Cerebellar nuclear complex (tissue), 1 donor: ENCODE measurements around the gene LENEP.

ENCODE experiments used
- DNase-seq, 2 experiments: peaks; one replicate each; lab custom pipeline; 2025; lab: John Stamatoyannopoulos, UW

The LENEP gene

DNA sequence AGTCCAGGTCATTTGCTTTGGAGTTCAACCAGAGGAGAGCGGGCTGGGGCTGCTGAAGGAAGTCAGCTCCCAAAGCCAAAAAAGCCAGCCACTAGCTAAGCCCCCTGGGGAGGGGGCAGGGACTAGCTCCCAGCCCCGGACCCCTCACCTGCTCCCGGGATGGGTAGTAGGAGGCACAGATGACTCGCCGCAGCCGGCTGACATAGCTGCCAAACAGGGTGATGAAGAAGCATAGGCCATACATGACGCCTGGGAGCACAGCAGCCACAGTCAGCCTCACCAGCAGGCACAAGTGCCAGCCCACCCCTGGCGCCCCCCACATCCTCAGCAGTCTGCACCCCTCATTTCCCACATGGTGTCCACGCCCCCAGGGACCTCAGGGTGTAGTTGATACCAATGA lies 32.8 kb downstream of the LENEP start:
- DNase-seq = no peak

DNA sequence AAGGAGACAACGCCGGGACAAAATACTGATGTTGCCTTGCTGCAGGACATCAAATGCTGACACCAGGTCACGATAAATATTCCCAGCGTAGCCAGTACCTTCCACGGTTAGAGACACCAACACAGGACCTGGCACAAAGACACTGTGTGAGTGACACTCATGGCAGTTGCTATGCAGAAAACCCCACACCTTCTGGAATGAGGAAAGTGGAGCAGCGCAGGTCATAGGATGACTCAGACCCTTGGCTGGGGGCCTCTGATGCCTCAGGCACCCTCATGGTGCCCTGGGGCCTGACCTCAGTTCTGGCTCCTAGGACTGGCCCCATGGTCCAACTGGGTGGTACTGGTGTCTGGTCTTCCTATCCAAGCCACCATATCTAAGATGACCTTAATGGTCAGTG lies 33.2 kb downstream of the LENEP start:
- no peak for DNase-seq

DNA sequence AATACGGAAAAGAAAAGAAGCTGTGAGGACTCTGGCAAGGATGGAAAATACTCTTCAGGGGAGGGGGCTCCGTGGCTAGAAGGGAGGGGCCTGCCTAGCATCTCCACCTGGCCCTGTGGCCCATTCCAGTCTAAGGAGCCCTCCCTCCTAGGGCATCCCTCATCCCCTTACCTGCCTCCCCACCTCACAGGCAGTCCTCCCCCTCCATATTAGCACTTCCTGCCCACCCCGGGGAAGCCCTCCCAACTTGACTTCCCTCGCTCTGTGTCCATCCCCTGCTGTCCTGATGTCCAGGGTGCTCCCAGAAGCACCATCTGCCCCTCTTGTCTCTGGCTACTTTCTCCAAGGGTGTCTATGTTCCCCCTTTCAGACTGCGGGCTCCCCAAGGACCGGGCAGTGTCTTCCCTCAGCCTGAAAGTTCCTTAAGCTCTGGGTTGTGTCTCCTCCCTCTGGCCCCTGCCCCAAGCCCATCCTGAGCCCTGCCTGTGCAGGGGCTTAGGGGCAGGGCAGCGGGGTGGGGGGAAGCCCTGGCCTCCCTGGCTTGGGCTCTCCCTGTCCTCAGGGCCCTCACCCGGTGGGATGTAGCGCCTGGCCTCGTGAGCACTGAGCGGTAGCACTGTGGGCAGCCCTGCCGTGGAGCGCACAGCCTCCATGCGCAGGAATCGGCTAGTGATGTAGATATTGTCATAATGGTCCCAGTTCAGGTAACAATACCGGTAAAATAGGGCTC lies 36.3 kb downstream of the LENEP start:
- no peak for DNase-seq

DNA sequence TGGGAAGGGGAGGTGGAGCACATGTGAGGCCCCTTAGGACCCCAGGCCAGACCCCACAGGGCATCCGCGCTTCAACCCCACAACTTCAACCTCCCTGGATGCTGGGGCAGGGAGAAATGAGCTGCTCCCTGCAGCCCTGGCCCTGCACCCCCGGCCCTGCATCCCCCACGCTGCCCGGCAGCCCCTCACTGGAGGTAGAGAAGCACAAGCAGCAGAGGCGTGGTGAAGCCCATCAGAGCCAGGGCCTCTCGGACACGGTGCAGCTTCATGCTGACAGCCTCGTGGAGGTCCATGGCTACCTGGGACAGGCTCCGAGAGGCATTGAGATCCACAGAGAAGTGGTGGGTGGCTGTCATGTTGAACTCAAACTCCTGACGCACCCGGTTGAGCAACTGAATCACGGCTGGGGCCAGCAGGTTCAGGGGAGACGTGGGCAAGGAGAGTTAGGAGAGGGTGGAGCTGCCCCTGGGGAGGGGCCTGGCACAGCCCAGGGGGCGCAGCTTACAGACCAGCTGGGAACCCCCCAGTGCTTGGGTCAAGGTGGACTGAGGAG lies 36.9 kb downstream of the LENEP start:
- DNase-seq = no peak

DNA sequence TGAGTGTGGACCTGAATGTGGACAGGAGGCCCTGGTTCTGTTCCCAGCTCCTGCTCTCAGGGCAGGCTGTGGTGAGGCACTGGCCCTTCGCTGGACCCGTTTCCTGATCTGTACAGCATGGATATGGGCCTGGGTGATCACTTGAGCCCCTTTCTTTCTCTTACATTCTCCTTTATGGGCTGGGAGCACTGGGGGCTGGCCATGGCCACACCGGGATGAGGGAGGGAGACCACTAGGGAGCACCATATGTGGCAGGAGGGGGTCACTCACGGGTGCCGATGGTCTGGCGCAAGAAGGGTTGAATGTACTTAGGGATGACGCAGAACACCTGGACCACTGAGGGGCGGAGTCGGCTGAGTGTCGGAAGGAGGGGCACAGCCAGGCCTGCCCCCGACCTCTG lies 37.5 kb downstream of the LENEP start:
- no peak for DNase-seq

DNA sequence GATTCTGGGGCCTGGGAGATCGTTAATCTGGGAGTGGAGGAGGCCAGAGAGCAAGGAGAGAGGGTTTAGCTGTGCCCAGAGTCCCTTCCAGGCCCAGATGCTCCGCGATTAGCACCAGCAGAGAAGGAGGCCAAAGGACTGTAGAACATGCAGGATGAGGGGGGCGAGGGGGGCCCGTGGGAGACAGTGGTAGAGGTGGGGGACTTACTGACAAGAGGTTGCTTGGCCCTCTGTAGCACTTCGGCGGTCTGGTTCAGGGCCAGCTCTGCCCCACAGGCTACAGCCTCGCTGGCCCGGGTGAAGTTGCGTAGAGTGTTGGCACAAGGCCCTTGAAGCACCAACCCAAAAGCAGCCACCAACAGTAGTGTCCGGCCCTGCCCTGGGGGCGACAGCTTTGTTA lies 39.5 kb downstream of the LENEP start:
- no peak for DNase-seq

DNA sequence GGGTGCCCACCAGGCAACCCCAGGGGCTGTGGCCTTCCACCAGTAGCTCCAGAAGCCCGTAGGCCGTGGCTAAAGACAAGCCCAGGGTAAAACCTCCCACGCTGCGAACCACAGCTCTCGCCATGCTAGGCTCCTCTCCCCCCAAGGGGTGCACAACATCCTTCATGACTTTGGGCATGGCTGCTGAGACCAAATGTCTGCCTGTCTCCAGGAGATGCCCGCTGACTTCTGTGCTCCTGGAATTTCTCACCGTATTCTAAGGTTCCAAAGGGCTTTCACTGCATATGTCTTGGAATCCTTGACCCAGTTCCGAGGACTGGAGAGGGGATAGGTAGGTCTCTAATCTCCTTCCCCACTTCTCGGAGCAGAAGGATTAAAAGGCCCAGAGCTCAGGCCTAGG lies 40.1 kb downstream of the LENEP start, which contains the start of the genes DCST1 and DCST2:
DCST1 (plus strand) TSS at position 301 of the 400 bp plus-strand sequence. CDS start 213 bp downstream, outside the sequence.
DCST2 (minus strand) TSS at position 258 of the 400 bp plus-strand sequence; CDS start at position 178, 80 bp downstream.
- no peak for DNase-seq

DNA sequence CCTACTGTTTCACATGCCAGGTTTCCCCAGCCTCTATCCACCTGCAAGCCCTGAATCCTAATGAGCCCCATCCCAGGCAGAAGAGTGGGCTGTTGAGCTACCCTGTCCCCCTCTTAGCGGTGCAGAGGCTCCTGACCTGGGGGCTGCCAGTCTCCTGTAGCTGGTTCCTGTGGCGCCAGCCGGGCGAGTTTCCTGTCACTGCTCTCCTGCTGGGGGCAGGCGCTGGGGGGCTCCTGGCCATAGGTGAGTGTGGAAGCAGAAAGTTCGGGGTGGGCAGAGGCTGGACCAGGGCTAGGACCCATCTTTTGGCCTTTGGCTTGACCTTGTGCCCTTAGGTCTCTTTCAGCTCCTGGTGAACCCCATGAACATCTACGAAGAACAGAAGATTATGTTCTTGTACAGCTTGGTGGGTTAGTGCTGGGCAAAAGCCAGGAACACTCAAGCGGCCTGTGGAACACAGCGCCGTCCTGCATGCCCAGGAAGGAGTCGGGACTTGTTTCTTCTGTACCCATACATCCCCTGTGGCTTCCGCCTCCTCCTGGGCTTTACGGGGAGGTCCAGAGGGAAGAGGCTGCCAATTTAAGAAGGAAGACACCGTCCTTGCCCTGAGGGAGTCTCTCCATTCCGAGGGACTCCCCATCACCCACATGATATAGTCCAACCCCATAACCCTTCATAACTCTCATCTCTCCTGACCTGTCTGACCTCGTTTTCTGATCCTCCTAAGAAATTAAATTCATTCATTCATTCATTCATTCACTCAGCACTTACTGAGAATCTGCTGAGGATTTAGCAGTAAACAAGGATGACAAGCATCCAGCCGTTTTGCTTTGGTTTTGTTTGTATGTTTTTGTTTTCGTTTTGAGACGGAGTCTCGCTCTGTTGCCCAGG lies 41.2 kb downstream of the LENEP start:
- no peak for DNase-seq

DNA sequence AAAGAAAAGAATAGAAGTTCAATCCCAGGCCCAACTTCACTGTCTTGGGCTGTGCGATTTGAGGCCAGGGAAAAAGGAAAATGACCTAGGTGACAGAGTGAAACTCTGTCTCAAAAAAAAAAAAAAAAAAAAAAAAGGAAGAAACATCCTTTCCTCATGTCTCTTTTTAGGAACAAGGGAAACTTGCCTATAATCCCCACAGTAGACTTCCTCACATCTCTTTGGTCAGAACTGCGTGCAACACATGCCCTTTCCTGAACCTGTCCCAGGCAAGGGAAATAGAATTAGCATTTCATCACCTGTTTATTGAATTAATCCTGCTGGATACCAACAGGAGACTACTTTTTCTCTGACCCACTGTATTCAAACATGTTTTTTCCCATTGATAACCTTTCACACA lies 42.5 kb downstream of the LENEP start:
- no peak for DNase-seq

DNA sequence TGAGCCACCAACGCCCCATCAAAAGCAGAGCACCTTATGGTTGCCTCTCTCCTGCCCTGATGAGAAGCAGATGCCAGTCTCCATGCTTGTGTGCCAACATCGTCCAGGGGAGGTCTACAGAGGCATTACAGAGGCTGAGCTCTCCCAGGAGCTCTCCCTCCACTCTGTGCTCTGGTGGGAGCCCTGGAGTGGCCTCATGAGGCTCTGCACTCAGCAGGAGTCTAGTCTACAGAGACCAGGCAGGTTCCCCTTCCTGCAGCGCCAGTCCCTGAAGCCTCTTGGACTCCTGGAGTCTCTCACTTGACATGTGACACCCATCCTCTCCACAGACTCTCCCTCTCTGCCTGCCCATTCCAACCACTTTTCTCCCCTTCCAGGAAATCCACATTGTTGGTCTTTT lies 43.7 kb downstream of the LENEP start:
- no peak for DNase-seq

DNA sequence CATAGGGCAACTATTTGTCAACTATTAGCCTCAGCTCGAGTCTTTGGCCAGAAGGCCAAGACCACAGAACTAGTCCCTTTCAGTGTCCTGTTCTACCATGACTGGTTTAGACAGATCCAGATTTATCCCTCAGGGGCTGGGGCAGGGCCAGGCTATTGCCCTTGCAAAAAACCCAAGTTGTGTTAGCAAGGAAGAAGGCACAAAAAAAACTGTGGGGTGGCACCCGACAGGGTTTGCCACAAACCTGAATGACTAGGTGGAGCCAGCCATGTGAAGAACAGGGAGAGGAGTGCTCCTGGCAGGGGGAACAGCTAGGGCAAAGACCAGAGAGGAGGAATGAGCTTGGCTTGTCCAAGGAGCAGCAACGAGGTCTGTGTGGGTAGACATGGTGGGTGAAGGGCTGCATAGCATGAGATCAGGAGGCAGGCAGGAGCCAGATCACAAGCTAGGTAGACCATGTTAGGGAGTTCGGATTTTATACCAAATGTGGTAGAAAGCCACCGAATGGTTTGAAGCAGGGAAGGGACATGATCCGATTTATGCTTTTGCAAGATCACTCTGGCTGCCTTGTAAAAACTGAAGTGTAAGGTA lies 44.6 kb downstream of the LENEP start:
- DNase-seq = no peak

DNA sequence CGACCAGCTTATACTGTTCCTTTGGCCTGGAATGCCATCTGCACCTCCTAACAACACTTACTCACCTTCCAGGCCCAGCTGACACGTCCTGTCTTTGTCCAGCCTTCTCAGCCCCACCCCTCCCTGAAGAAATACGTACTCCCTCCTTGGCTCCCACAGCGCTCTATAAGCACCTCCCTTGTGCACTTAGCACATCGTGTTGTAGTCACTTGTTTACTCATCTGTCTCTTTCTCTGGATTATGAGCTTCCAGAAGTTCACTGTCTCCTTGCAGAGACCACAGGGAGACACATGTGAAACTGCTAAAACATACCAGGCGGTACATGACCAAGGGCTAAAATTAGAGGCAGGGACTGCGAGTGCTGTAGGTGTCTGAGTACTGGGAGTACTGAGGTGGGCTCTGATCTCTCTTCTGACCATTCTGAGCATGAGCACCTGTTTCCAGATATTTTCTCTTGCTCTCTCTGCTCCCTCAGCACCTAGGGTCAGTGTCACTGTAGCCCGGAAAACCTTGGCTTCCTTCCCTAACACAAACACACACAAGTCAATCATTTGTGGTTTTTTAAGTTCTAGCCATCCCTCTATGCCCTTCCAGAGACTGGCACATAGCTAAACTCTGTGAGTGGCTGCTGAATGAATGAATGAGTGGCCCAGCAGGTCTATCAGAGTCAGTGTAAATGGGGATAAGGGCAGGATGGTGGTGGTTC lies 45.4 kb downstream of the LENEP start:
- DNase-seq = no peak

DNA sequence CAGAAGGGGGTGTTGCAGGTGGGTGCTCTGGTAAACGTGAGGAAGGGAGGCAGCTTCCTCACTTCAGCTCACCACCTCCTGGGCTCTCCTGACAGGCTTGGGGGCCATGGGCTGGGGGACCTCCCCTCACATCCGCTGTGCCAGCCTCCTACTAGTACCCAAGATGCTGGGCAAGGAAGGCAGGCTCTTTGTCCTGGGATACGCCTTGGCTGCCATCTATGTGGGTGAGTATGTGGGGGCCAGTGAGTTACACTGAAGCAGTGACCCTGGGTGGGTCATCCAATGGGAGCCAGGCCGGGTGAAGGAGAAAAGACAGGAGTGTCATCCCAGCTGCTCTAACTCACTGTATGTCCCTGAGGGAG lies 45.9 kb downstream of the LENEP start:
- DNase-seq = no peak

DNA sequence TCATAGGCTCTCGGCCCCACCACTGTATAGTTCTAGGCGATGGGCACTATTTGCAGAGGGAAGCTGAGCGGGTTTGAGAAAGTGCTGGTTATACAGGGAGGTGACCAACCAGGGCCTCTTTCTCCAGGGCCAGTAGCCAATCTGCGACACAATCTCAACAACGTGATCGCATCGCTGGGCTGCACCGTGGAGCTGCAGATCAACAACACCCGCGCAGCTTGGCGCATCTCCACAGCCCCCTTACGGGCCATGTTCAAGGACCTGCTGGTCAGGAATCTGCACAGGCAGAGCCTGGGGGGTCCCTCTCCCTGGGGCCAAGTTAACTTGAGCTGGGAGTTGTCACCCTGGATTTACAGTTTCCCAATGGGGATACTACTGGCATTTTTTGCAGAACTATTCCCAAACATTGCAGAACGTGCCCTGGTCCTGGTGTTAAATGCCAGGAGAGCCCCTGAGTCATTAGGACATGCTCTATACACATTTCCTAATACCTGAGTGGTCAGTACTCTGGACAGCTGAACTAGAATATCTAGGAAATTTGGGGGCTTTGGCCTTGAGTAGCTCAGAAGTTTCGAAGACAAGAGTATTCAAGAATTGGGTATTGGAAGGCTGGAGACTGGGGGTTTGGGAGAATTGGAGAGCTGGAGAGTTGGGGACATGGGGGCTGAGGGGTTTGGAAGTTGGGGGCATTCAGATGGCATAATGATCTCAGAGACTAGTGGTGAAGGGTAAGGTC lies 47.1 kb downstream of the LENEP start:
- DNase-seq = no peak

DNA sequence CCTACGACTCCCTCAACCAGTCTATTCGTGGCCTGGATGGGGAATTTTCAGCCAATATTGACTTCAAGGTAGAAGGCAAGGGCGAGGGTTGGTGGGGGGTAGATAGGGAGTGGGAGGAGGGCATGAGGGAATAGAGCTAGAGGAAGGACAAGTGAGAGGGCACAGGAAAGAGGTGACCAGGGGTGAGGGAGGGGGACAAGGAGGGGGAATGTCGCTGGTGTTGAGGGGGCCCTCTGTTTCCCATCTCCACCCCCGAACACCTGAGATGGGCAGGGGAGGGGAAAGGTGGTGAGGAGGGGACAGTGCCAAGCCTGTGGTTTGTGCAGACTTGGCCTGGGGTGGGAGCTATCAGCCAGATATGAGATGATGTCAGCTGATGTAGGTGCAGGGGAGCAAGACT lies 49.4 kb downstream of the LENEP start:
- no peak for DNase-seq

DNA sequence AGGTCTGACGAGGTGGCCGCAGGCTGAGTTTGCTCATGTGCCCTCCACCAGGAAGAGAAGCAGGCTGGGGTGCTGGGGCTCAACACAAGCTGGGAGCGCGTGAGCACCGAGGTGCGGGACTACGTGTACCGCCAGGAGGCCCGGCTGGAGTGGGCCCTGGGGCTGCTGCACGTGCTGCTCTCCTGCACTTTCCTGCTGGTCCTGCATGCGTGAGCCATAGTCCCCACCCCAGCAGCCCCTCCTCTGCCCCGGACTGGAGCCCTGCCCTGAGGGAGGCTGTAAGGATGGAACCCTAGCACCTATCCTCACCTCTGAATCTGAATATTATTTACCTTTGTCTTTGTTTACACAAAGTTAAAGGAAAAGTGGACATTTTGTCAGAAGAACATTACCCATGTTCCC lies 49.9 kb downstream of the LENEP start:
- no peak for DNase-seq

DNA sequence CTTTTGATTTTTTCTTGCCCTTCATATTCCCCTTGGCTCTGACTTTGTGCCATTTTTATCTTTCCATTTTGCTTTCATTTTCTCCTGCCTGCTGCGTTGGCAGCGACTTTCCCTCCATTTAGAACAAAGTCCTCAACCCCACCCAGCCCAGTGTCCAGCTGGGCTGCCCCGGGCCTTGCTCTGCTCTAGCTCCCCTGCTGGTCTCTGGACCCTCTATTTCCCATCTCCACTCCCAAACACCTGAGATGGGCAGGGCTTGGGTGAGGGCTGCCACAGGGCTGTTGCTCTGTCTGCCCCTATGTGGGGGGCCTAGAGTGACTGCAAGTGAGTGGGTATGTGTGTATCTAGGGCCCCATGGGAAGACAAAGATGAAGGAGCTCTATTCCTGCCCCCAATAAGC lies 50.4 kb downstream of the LENEP start:
- DNase-seq = no peak
